GM10847 (cell line): ENCODE results near the gene CCDC177.

Source experiments
- POLR2A ChIP-seq: IDR thresholded peaks from 2 replicates; pipeline ENCODE4 v1.6.1; 2011; ENCODE audit not compliant: insufficient read length; ENCODE audit errors: extremely low read depth

The CCDC177 gene

GRCh38 chr14:69610874-69611171 is 36.2 kb upstream of the CCDC177 start:
- TF ChIP-seq POLR2A = no peak

GRCh38 chr14:69610020-69610873 is 35.6 kb upstream of the CCDC177 start:
- no peak for TF ChIP-seq POLR2A

- TF ChIP-seq POLR2A = no peak
Observed at GRCh38 chr14:69606258-69607184, 31.9 kb upstream of the CCDC177 start.

- no peak for TF ChIP-seq POLR2A
Observed at GRCh38 chr14:69605738-69606137, 31.1 kb upstream of the CCDC177 start.

- TF ChIP-seq POLR2A = no peak
Observed at GRCh38 chr14:69600304-69600891, 25.7 kb upstream of the CCDC177 start.

- TF ChIP-seq POLR2A = no peak
Observed at GRCh38 chr14:69595336-69595735, 20.7 kb upstream of the CCDC177 start.

- no peak for TF ChIP-seq POLR2A
Observed at GRCh38 chr14:69594846-69595245, 20.2 kb upstream of the CCDC177 start.

GRCh38 chr14:69593018-69593677 is 18.5 kb upstream of the CCDC177 start:
- TF ChIP-seq POLR2A = no peak

GRCh38 chr14:69591317-69591716 is 16.6 kb upstream of the CCDC177 start:
- TF ChIP-seq POLR2A = no peak

GRCh38 chr14:69587389-69587788 is 12.7 kb upstream of the CCDC177 start:
- no peak for TF ChIP-seq POLR2A

GRCh38 chr14:69586404-69586803 is 11.7 kb upstream of the CCDC177 start:
- TF ChIP-seq POLR2A = no peak

- no peak for TF ChIP-seq POLR2A
Observed at GRCh38 chr14:69584389-69584788, 9.7 kb upstream of the CCDC177 start.

- no peak for TF ChIP-seq POLR2A
Observed at GRCh38 chr14:69582829-69583228, 8.2 kb upstream of the CCDC177 start.

- no peak for TF ChIP-seq POLR2A
Observed at GRCh38 chr14:69582212-69582611, 7.5 kb upstream of the CCDC177 start.

- TF ChIP-seq POLR2A = no peak
Observed at GRCh38 chr14:69581316-69581935, 6.8 kb upstream of the CCDC177 start.

- TF ChIP-seq POLR2A = no peak
Observed at GRCh38 chr14:69580009-69580577, 5.4 kb upstream of the CCDC177 start.
